Thyroid gland (tissue), 4 donors: ENCODE data around the gene NYAP2.

Experiments
- POLR2A ChIP-seq, 2 donors: fragments of 450-650 bp; IDR thresholded peaks; one replicate each; pipeline ENCODE4 v1.6.1; 2017; ENCODE audit warnings: antibody characterized with exemption in 2 of 2, mild to moderate bottlenecking in 2 of 2, moderate library complexity in 1 of 2
- TF ChIP-seq, protein P1 (sequence below), 6 experiments: fragments of 200-600 bp in 3 of 6; fragments of 450-650 bp in 3 of 6; sonication (generic) in 3 of 6; IDR thresholded peaks; one replicate each; pipeline ENCODE4 v1.5.1; 2016 to 2019; ENCODE audit warnings: antibody characterized with exemption in 6 of 6, mild to moderate bottlenecking in 2 of 6, inconsistent platforms in 1 of 6, moderate library complexity in 1 of 6

DNA sequence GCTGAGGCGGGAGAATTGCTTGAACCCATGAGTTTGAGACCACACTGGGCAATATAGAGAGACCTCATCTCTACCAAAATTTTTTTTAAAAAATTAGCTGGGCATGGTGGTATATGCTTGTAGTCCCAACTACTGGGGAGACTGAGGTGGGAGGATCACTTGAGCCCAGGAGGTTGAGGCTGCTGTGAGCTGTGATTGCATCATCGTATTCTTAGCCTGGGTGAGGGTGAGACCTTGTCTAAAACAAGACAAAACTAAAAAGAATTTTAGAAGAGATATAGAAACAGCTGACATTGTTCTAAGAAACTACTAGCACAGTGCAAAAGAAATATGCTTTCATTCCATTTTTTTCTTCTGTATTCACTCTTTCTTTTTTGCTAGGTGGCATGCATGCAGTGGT, 298.4 kb downstream of the NYAP2 start:
- TF ChIP-seq, protein P1, sequence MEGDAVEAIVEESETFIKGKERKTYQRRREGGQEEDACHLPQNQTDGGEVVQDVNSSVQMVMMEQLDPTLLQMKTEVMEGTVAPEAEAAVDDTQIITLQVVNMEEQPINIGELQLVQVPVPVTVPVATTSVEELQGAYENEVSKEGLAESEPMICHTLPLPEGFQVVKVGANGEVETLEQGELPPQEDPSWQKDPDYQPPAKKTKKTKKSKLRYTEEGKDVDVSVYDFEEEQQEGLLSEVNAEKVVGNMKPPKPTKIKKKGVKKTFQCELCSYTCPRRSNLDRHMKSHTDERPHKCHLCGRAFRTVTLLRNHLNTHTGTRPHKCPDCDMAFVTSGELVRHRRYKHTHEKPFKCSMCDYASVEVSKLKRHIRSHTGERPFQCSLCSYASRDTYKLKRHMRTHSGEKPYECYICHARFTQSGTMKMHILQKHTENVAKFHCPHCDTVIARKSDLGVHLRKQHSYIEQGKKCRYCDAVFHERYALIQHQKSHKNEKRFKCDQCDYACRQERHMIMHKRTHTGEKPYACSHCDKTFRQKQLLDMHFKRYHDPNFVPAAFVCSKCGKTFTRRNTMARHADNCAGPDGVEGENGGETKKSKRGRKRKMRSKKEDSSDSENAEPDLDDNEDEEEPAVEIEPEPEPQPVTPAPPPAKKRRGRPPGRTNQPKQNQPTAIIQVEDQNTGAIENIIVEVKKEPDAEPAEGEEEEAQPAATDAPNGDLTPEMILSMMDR (IDR thresholded peaks at IDR 0.05) = no peak
- TF ChIP-seq POLR2A (IDR thresholded peaks at IDR 0.05) = no peak
